Fibroblast of the aortic adventitia (primary cell): Measurements from ENCODE around the gene KCNJ15. TPM values are rescaled to one million over a fixed set of nuclear protein-coding genes. Genes with fewer than 3 reads are reported as not detected.

ENCODE experiments used
- DNase-seq: peaks from one replicate; pipeline ENCODE4 v3.0.0-alpha.2; 2010; ENCODE audit warnings: low read depth
- H3K4me3 ChIP-seq: 2 replicates; pipeline ENCODE4 v1.5.1; 2011; ENCODE audit warnings: low read depth, mild to moderate bottlenecking, control low read depth, low read length, moderate library complexity
- total RNA-seq: library from RNA; depleted of rRNA; stranded (reverse); fragments of >200 nt; gene quantifications from 2 replicates; pipeline ENCODE4 v1.2.3, GENCODE V29; 2012; ENCODE audit warnings: low replicate concordance
- TF ChIP-seq, protein P1 (sequence below): IDR thresholded peaks from 2 replicates; pipeline ENCODE4 v1.5.1; 2011; ENCODE audit warnings: mild to moderate bottlenecking, low read length, control low read depth, inconsistent platforms; ENCODE audit not compliant: insufficient read depth

Gene KCNJ15
- total RNA-seq, 1 donor = 0.36 TPM

DNA sequence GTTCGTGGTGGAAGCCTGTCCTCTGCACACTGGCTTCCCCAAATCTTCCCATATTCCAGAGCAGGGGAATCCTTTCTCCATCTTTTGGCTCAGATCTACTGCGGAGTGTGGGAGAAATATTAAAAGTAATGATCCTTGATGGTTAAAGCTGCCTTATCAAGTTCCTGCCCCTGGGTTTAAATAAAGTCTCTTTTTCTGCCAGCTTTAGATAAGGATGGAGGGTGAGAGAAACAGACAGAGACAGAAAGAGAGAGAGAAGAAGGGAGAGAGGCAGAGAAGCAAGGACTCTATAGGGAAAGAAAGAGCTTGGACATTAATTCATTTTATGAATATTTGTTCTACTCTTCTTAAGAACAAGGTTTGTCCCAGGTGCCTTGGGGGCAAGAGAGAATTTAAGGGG is 98.0 kb downstream of the KCNJ15 start:
- no peak overlapping the region for H3K4me3 ChIP-seq
- no peak for DNase-seq
- TF ChIP-seq, protein P1, sequence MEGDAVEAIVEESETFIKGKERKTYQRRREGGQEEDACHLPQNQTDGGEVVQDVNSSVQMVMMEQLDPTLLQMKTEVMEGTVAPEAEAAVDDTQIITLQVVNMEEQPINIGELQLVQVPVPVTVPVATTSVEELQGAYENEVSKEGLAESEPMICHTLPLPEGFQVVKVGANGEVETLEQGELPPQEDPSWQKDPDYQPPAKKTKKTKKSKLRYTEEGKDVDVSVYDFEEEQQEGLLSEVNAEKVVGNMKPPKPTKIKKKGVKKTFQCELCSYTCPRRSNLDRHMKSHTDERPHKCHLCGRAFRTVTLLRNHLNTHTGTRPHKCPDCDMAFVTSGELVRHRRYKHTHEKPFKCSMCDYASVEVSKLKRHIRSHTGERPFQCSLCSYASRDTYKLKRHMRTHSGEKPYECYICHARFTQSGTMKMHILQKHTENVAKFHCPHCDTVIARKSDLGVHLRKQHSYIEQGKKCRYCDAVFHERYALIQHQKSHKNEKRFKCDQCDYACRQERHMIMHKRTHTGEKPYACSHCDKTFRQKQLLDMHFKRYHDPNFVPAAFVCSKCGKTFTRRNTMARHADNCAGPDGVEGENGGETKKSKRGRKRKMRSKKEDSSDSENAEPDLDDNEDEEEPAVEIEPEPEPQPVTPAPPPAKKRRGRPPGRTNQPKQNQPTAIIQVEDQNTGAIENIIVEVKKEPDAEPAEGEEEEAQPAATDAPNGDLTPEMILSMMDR = no peak

DNA sequence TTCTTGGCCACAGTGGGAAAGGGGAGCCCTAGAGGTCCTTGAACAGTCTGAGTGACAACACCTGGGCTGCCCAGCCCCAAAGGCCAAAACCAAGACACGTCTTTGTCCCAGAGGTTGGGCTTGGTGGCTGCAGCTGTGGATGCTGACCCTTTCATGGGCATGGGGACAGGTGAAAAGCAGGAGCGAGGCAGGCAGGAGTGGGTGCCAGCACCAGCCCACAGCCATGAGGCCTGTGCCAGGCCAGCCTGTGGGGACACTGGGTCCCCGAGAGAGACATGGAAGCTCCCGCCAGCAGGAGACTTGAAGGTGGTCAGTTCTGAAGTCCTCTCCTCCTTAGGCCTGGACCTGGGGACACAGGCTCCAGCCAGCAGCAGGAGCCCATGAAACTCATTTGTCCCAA is 98.6 kb downstream of the KCNJ15 start:
- no peak overlapping the region for H3K4me3 ChIP-seq
- no peak for DNase-seq
- TF ChIP-seq, protein P1 = no peak

DNA sequence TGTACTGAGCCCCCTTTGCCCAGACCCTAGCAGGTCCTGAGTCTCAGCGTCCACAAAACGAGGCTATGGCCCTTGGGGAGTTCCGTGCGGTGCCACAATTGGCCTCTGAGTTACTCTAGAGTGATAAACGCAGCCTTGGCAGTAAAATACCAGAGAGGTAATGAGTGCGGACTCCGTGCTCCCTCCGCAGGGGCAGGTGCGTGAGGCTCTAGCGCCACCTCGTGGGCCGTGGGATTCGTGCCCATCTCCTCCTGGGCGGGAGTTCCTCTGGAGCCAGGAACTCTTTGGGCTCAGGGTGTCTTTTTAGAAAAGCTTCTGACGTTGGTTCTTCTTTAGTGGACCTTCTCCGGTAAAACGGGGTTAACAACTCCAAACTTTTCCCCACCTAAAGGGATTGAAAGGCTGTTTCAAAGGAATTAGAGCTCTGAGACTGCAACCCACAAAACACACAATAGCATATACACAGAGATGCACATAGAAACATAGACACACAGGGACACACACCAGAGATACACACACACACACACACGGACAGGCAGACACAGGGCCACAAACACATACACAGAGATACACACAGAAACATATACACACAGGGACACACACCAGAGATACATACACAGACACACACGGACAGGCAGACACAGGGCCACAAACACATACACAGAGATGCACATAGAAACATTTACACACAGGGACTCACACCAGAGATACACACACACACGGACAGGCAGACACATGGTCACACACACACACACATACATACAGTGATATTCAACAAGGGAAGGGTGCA is 99.4 kb downstream of the KCNJ15 start:
- no peak overlapping the region for H3K4me3 ChIP-seq
- DNase-seq = peak; percentile 78
- TF ChIP-seq, protein P1 = peak; percentile 99

Other genes with a start within 250 kb of the KCNJ15 start
- 6.9 and 9.9 TPM in 2 replicates for gene ERG, start 241.5 kb downstream of the KCNJ15 start, total RNA-seq